SK-N-SH treated with all-trans-retinoic acid at 6 μM for 48 hours (cell line): ENCODE data around the gene C10orf95.

Source experiments
- ATAC-seq: fragments of 200-7000 bp; cut with Tn5 transposase; 3 replicates; pipeline ENCODE4 v1.9.1; 2020; ENCODE audit warnings: mild to moderate bottlenecking, moderate library complexity
- ARNTL ChIP-seq: fragments of 450-650 bp; formaldehyde crosslinking; IDR thresholded peaks from 2 replicates; pipeline ENCODE4 v1.5.0; 2020; ENCODE audit warnings: low read depth, mild to moderate bottlenecking, moderate library complexity, borderline replicate concordance
- BACH2 ChIP-seq: fragments of 250-450 bp; sonication (Bioruptor Pico); IDR thresholded peaks from 2 replicates; pipeline ENCODE4 v1.9.0; 2021; ENCODE audit warnings: mild to moderate bottlenecking, borderline replicate concordance
- CSDC2 ChIP-seq: fragments of 250-450 bp; sonication (Bioruptor Pico); IDR thresholded peaks from 2 replicates; pipeline ENCODE4 v1.5.0; 2020; ENCODE audit warnings: mild to moderate bottlenecking, moderate library complexity
- CSRNP3 ChIP-seq: fragments of 250-450 bp; sonication (Bioruptor Pico); IDR thresholded peaks from 2 replicates; pipeline ENCODE4 v1.5.1; 2021; ENCODE audit warnings: mild to moderate bottlenecking, moderate library complexity
- ESRRG ChIP-seq: fragments of 250-450 bp; sonication (Bioruptor Pico); IDR thresholded peaks from 2 replicates; pipeline ENCODE4 v1.6.1; 2021; ENCODE audit warnings: mild to moderate bottlenecking
- GLIS3 ChIP-seq: fragments of 250-450 bp; sonication (Bioruptor Pico); IDR thresholded peaks from 2 replicates; pipeline ENCODE4 v1.5.0; 2020; ENCODE audit warnings: mild to moderate bottlenecking, moderate library complexity
- ISL1 ChIP-seq: fragments of 250-450 bp; sonication (Bioruptor Pico); IDR thresholded peaks from 2 replicates; pipeline ENCODE4 v2.1.2; 2022; ENCODE audit warnings: mild to moderate bottlenecking, moderate library complexity
- OSR1 ChIP-seq: fragments of 250-450 bp; sonication (Bioruptor Pico); IDR thresholded peaks from 2 replicates; pipeline ENCODE4 v1.8.0; 2022; ENCODE audit warnings: moderate library complexity, mild to moderate bottlenecking, inconsistent platforms
- POU6F1 ChIP-seq: fragments of 250-450 bp; sonication (Bioruptor Pico); IDR thresholded peaks from 2 replicates; pipeline ENCODE4 v1.8.0; 2021; ENCODE audit warnings: low read depth, mild to moderate bottlenecking, moderate library complexity, borderline replicate concordance
- PPARA ChIP-seq: fragments of 250-450 bp; sonication (Bioruptor Pico); IDR thresholded peaks from 2 replicates; pipeline ENCODE4 v1.5.0; 2020; ENCODE audit warnings: mild to moderate bottlenecking, borderline replicate concordance
- RARB ChIP-seq: fragments of 250-450 bp; sonication (Bioruptor Pico); IDR thresholded peaks from 2 replicates; pipeline ENCODE4 v1.8.0; 2021; ENCODE audit warnings: mild to moderate bottlenecking, moderate library complexity
- TCF4 ChIP-seq: fragments of 250-450 bp; sonication (Bioruptor Pico); IDR thresholded peaks from 2 replicates; pipeline ENCODE4 v1.8.0; 2021; ENCODE audit warnings: mild to moderate bottlenecking, moderate library complexity, borderline replicate concordance
- TOX ChIP-seq: fragments of 250-450 bp; sonication (Bioruptor Pico); IDR thresholded peaks from 2 replicates; pipeline ENCODE4 v1.8.0; 2021; ENCODE audit warnings: mild to moderate bottlenecking, moderate library complexity, borderline replicate concordance
- ZC3H10 ChIP-seq: fragments of 250-450 bp; sonication (Bioruptor Pico); IDR thresholded peaks from 2 replicates; pipeline ENCODE4 v1.5.1; 2021; ENCODE audit warnings: mild to moderate bottlenecking, moderate library complexity
- ZFP3 ChIP-seq: fragments of 250-450 bp; sonication (Bioruptor Pico); IDR thresholded peaks from 2 replicates; pipeline ENCODE4 v1.5.0; 2020; ENCODE audit warnings: mild to moderate bottlenecking, moderate library complexity
- ZFP30 ChIP-seq: fragments of 450-650 bp; formaldehyde crosslinking; IDR thresholded peaks from 2 replicates; pipeline ENCODE4 v1.5.0; 2022; ENCODE audit warnings: mild to moderate bottlenecking, moderate library complexity
- ZNF565 ChIP-seq: fragments of 450-650 bp; formaldehyde crosslinking; conservative IDR thresholded peaks from 2 replicates; pipeline ENCODE4 v1.5.0; 2020; ENCODE audit warnings: low read depth, mild to moderate bottlenecking, moderate library complexity
- TF ChIP-seq, protein P1 (sequence below): fragments of 250-450 bp; sonication (Bioruptor Pico); IDR thresholded peaks from 2 replicates; pipeline ENCODE4 v1.5.0; 2020; ENCODE audit warnings: mild to moderate bottlenecking, moderate library complexity
- TF ChIP-seq, protein P2 (sequence below): fragments of 250-450 bp; sonication (Bioruptor Pico); IDR thresholded peaks from 2 replicates; pipeline ENCODE4 v1.8.0; 2020; ENCODE audit warnings: mild to moderate bottlenecking, moderate library complexity, borderline replicate concordance
- TF ChIP-seq, protein P3 (sequence below): fragments of 250-450 bp; sonication (Bioruptor Pico); IDR thresholded peaks from 2 replicates; pipeline ENCODE4 v1.5.1; 2020; ENCODE audit warnings: low read depth, mild to moderate bottlenecking, moderate library complexity

The C10orf95 gene

GRCh38 chr10:102416695-102417094, 34.6 kb downstream of the C10orf95 start (continued):
- TF ChIP-seq, protein P1, sequence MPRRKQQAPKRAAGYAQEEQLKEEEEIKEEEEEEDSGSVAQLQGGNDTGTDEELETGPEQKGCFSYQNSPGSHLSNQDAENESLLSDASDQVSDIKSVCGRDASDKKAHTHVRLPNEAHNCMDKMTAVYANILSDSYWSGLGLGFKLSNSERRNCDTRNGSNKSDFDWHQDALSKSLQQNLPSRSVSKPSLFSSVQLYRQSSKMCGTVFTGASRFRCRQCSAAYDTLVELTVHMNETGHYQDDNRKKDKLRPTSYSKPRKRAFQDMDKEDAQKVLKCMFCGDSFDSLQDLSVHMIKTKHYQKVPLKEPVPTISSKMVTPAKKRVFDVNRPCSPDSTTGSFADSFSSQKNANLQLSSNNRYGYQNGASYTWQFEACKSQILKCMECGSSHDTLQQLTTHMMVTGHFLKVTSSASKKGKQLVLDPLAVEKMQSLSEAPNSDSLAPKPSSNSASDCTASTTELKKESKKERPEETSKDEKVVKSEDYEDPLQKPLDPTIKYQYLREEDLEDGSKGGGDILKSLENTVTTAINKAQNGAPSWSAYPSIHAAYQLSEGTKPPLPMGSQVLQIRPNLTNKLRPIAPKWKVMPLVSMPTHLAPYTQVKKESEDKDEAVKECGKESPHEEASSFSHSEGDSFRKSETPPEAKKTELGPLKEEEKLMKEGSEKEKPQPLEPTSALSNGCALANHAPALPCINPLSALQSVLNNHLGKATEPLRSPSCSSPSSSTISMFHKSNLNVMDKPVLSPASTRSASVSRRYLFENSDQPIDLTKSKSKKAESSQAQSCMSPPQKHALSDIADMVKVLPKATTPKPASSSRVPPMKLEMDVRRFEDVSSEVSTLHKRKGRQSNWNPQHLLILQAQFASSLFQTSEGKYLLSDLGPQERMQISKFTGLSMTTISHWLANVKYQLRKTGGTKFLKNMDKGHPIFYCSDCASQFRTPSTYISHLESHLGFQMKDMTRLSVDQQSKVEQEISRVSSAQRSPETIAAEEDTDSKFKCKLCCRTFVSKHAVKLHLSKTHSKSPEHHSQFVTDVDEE (CRISPR knock-in tag) = no peak
- TF ChIP-seq ISL1 (no peak), ZC3H10 (no peak), CSDC2 (CRISPR knock-in tag) (no peak)

GRCh38 chr10:102416283-102416682, 35.1 kb downstream of the C10orf95 start:
- no peak for TF ChIP-seq ZNF565 (CRISPR knock-in tag)
- TF ChIP-seq TOX (CRISPR knock-in tag) = no peak
- no peak for TF ChIP-seq ZC3H10
- TF ChIP-seq, protein P2, sequence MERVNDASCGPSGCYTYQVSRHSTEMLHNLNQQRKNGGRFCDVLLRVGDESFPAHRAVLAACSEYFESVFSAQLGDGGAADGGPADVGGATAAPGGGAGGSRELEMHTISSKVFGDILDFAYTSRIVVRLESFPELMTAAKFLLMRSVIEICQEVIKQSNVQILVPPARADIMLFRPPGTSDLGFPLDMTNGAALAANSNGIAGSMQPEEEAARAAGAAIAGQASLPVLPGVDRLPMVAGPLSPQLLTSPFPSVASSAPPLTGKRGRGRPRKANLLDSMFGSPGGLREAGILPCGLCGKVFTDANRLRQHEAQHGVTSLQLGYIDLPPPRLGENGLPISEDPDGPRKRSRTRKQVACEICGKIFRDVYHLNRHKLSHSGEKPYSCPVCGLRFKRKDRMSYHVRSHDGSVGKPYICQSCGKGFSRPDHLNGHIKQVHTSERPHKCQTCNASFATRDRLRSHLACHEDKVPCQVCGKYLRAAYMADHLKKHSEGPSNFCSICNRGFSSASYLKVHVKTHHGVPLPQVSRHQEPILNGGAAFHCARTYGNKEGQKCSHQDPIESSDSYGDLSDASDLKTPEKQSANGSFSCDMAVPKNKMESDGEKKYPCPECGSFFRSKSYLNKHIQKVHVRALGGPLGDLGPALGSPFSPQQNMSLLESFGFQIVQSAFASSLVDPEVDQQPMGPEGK = no peak
- no peak for TF ChIP-seq OSR1 (CRISPR knock-in tag)
- TF ChIP-seq ZFP3 (CRISPR knock-in tag) = no peak
- no peak for TF ChIP-seq CSRNP3 (CRISPR knock-in tag)
- no peak for TF ChIP-seq POU6F1
- TF ChIP-seq ZFP30 (CRISPR knock-in tag) = no peak
- TF ChIP-seq TCF4 (CRISPR knock-in tag) = no peak
- no peak for TF ChIP-seq BACH2 (CRISPR knock-in tag)
- no peak for TF ChIP-seq ISL1
- TF ChIP-seq PPARA = no peak
- no peak for TF ChIP-seq GLIS3 (CRISPR knock-in tag)
- no peak for TF ChIP-seq ESRRG (CRISPR knock-in tag)
- TF ChIP-seq, all 23 proteins: peak for 0
- no peak for ATAC-seq

GRCh38 chr10:102414749-102415148, 36.6 kb downstream of the C10orf95 start:
- no peak for ATAC-seq
- TF ChIP-seq ZFP30 (CRISPR knock-in tag) (no peak), PPARA (no peak)

GRCh38 chr10:102413806-102414561, 37.4 kb downstream of the C10orf95 start:
- TF ChIP-seq ARNTL (no peak), ZFP3 (CRISPR knock-in tag) (no peak), TOX (CRISPR knock-in tag) (no peak), BACH2 (CRISPR knock-in tag) (no peak), OSR1 (CRISPR knock-in tag) (no peak), ZNF565 (CRISPR knock-in tag) (no peak), ISL1 (no peak), PPARA (no peak), ESRRG (CRISPR knock-in tag) (no peak), TCF4 (CRISPR knock-in tag) (no peak), RARB (no peak), CSDC2 (CRISPR knock-in tag) (no peak), ZFP30 (CRISPR knock-in tag) (no peak), GLIS3 (CRISPR knock-in tag) (no peak), POU6F1 (no peak), CSRNP3 (CRISPR knock-in tag) (no peak)
- TF ChIP-seq, protein P3, sequence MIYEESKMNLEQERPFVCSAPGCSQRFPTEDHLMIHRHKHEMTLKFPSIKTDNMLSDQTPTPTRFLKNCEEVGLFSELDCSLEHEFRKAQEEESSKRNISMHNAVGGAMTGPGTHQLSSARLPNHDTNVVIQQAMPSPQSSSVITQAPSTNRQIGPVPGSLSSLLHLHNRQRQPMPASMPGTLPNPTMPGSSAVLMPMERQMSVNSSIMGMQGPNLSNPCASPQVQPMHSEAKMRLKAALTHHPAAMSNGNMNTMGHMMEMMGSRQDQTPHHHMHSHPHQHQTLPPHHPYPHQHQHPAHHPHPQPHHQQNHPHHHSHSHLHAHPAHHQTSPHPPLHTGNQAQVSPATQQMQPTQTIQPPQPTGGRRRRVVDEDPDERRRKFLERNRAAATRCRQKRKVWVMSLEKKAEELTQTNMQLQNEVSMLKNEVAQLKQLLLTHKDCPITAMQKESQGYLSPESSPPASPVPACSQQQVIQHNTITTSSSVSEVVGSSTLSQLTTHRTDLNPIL (CRISPR knock-in tag) = no peak
- no peak for ATAC-seq
